Activated CD8-positive, alpha-beta memory T cell treated with anti-CD3 and anti-CD28 coated beads for 4 hours (primary cell): ENCODE measurements around the gene DISC1.
"Not testable (repeated sequence)": the region's sequence is repeated elsewhere in the genome, so short reads cannot be mapped to it uniquely, and the experiment has no call there.

Experiments used
- DNase-seq, 2 donors: peaks; one replicate each; pipeline ENCODE4 v3.0.0-alpha.2; 2020; ENCODE audit warnings: low read depth in 2 of 2

DISC1 gene

DNA sequence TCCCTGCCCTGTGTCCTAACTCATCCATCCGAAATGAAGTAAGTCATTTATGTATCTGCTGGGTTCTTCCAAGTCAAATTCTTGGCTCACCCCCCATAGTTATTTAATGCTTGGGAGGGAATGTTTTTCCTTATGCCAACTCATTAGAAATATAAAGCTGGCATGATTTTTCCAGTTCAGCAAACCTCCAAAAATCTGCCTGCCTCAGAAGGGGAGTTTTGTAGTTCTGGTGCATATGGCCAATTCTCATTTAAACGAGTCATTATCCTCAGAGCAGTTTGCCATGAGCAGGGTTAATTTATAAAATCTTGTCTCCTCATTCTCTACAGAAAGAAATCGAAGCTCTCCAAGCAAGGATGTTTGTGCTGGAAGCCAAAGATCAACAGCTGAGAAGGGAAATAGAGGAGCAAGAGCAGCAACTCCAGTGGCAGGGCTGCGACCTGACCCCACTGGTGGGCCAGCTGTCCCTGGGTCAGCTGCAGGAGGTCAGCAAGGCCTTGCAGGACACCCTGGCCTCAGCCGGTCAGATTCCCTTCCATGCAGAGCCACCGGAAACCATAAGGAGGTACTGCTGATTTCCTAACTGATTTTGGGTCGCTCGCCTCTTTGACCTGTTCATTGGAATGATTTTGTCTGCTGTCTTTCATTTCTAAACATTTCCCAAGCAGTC, 144.1 kb downstream of the DISC1 start:
- DNase-seq: no peak

DNA sequence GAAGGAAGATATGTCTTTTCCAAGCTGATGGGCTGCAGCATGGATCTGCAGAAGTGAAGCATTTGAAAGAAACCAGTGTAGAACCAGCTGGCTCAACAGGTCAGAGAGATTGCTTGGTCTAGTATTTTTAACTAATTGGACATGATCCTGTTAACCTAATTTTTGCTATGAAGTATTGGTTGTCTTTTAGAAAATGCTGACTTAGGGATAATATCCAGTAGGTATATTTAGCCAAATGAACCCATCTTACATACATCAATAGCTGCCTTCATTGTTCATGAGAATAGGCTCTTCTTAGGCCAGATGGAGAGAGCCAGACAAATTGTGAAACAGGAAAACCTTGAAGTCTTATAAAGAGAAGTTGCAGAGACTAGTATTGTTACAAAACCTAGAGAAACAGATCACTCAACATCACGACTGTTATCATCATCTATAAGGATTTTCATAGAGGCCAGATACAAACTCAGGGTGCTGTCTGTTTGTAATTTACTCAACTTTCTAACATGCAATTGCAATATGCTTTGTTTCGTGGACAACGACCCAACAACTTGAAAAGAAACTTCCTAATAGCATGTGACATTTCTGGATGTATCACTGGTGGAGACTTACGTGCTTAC, 148.2 kb downstream of the DISC1 start:
- DNase-seq: no peak

- DNase-seq: no peak
Observed at GRCh38 chr1:231776010-231776756, 149.6 kb downstream of the DISC1 start.

- DNase-seq: no peak
Observed at GRCh38 chr1:231776757-231777062, 150.1 kb downstream of the DISC1 start.

DNA sequence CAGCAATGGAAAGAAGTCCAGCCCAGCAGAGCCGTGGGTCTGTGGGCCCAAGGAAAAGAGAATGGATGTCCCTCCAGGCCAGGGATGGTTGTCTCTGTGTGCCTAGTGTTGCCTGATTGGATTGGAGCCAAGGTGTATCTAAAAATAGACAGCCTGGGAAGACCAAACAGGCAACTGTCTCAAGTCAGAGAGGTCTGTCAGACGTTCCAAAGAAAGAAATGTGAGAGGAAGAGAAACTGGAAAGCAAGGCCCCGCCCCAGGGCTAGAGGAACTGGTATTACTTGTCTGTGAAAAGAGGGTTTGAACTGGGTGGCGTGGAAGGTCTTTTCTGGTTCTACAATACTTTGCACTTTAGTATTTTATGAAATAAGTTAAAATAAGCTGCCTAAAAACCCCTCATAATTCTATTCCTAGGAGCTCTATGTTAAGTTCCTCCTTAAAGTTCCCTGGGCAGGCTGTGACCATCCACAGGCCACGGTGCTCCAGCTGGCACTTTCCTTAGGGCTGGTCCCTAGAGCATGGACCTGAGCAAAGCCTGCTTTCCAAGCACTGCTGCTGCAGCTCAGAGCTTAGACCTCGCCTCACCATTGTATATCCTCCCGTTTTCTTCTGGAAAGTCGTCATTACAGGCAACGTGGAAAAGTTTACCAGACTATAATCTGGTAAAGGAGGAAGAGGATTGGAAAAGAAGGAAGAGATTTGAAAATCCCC, 151.6 kb downstream of the DISC1 start:
- no peak for DNase-seq

DNA sequence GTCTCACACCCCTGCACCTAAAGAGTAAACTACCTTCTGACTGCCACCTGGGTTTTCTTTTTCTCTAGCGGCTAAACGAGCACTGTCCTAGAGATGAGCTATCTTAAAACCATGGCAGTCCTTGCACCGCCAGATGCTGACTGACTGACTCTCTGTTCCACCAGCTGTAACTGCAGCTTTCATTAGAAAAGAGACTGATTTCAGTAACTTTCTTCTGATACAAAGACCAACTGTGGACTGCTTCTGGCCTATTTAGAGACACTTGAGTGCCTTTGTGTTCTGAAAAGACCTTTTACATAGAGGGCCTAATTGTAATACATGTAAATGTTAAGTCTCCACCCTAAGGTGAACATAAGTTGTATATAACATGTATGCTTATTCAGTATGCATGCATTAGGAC, 152.5 kb downstream of the DISC1 start:
- no peak for DNase-seq

- DNase-seq: no peak
Observed at GRCh38 chr1:231781892-231782291, 155.3 kb downstream of the DISC1 start.

GRCh38 chr1:231785073-231785472, 158.5 kb downstream of the DISC1 start:
- DNase-seq: not testable (repeated sequence)

DNA sequence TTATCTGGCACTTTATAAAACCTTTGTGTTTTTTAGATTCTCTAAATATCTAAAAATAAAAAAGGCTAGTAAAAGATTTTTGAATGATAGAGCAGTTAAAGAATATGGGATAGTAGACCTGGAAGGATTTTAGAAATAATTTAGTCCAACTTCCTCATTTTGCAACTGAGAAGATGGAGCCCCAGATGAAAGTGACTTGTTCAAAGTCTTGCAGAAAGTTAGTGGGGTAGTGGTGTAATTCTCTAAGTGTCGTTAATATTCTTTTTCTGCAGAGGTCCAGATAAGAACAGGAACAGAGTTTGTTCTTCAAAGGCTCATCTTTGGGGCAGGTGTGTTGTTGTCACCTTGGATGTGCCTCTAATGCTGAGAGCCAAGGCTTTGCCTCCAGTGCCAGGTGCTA, 159.5 kb downstream of the DISC1 start:
- DNase-seq: no peak

GRCh38 chr1:231792634-231793033, 166.0 kb downstream of the DISC1 start:
- DNase-seq: no peak

DNA sequence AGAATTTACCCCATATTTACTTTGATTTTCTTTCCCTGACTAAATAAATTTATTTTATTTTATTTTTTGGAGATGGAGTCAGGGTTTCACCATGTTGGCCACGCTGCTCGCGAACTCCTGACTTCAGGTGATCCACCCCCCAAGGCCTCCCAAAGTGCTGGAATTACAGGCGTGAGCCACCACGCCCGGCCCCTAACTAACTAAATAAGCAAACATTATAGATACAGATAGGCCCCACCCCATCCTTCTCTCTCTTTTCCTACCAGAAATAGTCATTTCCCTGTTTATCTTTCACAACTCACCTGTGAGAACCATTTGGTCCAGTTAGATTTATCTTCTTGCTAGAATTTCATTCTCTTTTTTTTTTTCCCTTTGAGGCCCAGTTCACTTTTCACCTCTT, 167.3 kb downstream of the DISC1 start:
- DNase-seq: no peak

DNA sequence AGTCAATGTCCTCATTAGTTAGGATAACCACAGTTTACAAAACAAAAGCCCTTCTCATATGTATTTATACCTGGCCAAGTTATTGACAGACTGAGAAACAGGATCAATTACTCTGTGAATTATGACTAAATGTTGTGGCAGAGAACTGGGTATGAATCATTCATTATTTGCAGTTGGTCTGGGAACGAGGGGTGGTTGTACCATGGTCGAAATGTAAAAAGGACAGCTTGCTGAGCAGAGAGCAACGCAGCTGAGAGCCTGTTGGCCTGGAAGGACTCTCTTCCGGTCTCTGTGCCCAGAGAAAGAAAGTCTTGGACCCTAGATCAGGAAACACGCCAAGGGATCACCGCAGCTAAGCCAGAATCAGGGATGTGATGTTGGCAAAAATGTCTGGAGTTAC, 169.6 kb downstream of the DISC1 start:
- no peak for DNase-seq

- DNase-seq: no peak
Observed at GRCh38 chr1:231799363-231799986, 172.9 kb downstream of the DISC1 start.

GRCh38 chr1:231800108-231800507, 173.5 kb downstream of the DISC1 start:
- no peak for DNase-seq

DNA sequence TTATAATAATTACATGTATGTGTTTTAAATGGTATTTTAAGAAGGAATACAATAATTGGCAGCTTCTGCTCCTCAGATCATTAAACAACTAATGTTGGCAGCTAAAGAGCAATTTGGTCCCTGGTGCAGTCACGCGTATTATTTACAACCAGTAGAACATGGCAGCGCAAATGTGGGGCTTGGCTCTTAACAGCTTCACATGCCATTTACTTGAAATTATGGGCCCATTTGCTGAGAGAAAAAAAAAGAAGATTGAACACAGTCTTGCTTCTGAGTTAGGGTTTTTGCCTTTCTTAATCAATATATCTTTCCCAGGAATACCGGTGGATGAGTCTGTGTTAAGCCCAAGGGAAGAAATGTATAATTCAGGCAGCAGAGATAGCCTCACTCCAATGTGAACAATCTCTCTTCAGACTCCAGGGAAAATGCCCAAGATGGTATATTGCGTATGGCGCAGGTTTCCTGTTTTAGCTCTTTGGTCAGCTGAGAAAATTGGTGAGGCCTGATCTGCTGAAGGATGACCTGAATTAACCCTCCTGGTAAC, 174.5 kb downstream of the DISC1 start:
- no peak for DNase-seq

- no peak for DNase-seq
Observed at GRCh38 chr1:231803353-231803752, 176.8 kb downstream of the DISC1 start.

DNA sequence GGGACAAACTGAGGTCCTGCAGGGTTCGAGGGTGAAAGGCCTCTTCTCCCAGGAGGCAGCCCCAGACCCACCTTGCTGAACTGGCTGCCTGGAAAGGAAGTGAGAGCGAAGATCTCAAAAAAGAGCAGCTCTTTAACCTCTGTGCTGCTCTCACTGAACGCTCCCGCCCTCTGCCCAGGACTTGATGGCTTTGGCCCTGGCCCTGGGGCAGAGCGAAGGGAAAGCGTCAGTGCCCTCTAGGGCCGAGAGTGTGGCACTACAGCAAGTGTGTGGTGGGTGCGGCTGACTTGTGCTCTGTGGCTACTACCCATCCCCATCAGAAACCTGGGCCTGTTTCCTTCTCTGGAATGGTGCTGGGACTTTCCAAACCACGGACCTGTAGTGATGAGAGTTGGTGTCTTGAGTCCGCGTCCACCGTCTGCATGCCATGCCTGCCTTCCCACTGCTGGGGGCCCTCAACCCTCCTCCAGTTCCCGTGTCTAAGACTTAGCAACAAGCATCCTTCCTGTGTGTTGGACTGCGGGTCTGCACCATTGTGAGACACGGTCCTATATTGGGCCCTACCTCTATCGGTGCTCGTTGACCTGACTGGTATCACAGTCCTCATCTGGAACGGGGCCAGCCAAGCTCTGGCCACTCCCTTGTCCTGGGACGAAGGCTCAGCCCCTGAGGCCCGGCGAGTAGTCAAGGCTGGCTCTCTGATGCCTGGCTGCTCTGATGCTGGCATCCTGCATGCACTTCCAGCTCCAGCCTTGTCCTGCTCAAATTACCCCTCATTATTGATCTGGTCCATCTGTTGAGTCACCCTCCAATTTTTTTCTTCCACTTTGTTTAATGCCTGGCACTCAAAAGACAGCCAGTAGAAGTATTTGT, 180.3 kb downstream of the DISC1 start:
- DNase-seq: no peak

GRCh38 chr1:231807541-231807940, 181.0 kb downstream of the DISC1 start:
- no peak for DNase-seq

DNA sequence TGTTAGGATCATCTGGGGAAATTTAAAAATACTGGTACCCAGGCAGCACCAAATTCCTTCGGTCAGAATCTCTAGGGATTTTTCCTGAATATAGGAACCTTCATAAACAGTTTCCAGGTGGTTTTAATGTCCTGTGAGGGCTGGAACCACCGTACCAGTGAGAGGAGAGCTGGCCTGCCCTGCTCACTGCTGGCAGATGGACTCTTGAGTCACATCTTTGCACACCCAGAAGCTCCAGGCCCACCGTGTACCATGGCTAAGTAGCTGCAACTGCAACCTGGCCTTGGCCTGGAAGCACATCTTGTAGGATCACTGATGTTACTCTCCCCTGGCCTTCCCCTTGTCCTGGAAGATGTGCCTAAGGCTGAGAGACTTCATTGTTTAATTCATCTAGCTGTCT, 181.5 kb downstream of the DISC1 start:
- DNase-seq: no peak

GRCh38 chr1:231808990-231809389, 182.4 kb downstream of the DISC1 start:
- no peak for DNase-seq

DNA sequence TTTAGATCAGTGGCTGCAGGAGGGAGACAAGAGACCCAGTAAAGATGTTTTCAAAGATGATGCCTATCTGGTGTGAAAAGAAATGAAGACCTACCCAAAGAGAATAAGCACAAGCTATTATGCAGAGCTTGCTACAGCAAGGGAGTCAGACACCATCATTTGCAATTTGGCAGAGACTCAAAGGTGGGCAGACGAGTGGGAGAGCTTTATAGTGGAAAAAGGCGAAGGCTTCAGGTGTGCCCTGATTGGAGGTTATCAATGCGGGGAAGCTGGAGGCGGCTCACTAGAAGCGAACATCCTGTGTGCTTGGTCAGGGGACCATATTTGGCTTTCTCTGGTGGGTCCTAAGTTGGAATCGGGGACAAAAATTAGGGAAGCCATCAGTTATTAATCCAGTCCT, 183.8 kb downstream of the DISC1 start:
- DNase-seq: no peak
